Caco-2 (cell line): ENCODE measurements around the gene JAK1. TPM values are rescaled to one million over a fixed set of nuclear protein-coding genes. Genes with fewer than 3 reads are reported as not detected.

ENCODE experiments used
- BruUV-seq: library from RNA; stranded (reverse); fragments of 400-500 nt; replicated peaks from 2 replicates; lab custom pipeline; 2021; lab: Mats Ljungman, UMichigan
- CTCF ChIA-PET: fragments of 300-600 bp; sonication (Branson Sonifier 250); formaldehyde crosslinking; loops from one replicate; lab custom pipeline; 2022; ENCODE audit warnings: antibody characterized with exemption; lab: Charles Lee
- POLR2A ChIA-PET: fragments of 300-600 bp; sonication (Branson Sonifier 250); formaldehyde crosslinking; loops from one replicate; lab custom pipeline; 2022; ENCODE audit warnings: antibody characterized with exemption; lab: Charles Lee
- DNase-seq, 2 experiments: peaks; one replicate each; pipeline versions ENCODE4 v3.0.0 to v3.0.0-alpha.2; 2020 to 2022
- H3K27me3 ChIP-seq: replicated peaks from 2 replicates; pipeline ENCODE4 v1.6.0; 2011; ENCODE audit warnings: low read length; ENCODE audit not compliant: control insufficient read depth, insufficient read depth
- H3K36me3 ChIP-seq: 2 replicates; pipeline ENCODE4 v1.5.1; 2011; ENCODE audit warnings: low read length; ENCODE audit not compliant: control insufficient read depth, insufficient read depth
- H3K4me1 ChIP-seq: fragments of 250-450 bp; sonication (Bioruptor Pico); 2 replicates; pipeline ENCODE4 v1.5.1; 2020; ENCODE audit warnings: mild to moderate bottlenecking
- H3K4me3 ChIP-seq: 2 replicates; pipeline ENCODE4 v1.5.1; 2011; ENCODE audit warnings: low read depth, mild to moderate bottlenecking, control low read depth, low read length
- H3K9me3 ChIP-seq: fragments of 250-450 bp; sonication (Bioruptor Pico); 2 replicates; pipeline ENCODE4 v1.5.1; 2020; ENCODE audit warnings: mild to moderate bottlenecking, moderate library complexity
- H3K27ac Mint-ChIP-seq: one replicate; pipeline ENCODE4 v1.8.0; 2022; ENCODE audit warnings: mixed read lengths; ENCODE audit not compliant: unreplicated experiment
- H3K27me3 Mint-ChIP-seq: one replicate; pipeline ENCODE4 v1.8.0; 2022; ENCODE audit warnings: mixed read lengths; ENCODE audit not compliant: insufficient read depth, unreplicated experiment
- H3K36me3 Mint-ChIP-seq: one replicate; pipeline ENCODE4 v1.8.0; 2022; ENCODE audit warnings: mild to moderate bottlenecking, mixed read lengths; ENCODE audit not compliant: insufficient read depth, unreplicated experiment
- H3K4me1 Mint-ChIP-seq: one replicate; pipeline ENCODE4 v1.8.0; 2022; ENCODE audit warnings: low read depth, mixed read lengths; ENCODE audit not compliant: unreplicated experiment
- H3K4me3 Mint-ChIP-seq: one replicate; pipeline ENCODE4 v1.8.0; 2022; ENCODE audit warnings: mild to moderate bottlenecking, moderate library complexity, mixed read lengths; ENCODE audit not compliant: unreplicated experiment
- H3K9me3 Mint-ChIP-seq: one replicate; pipeline ENCODE4 v1.8.0; 2022; ENCODE audit warnings: mixed read lengths; ENCODE audit not compliant: unreplicated experiment
- intact Hi-C: fragments of 100-400 bp; cut with micrococcal nuclease; formaldehyde crosslinking; loops from one replicate; pipeline ENCODE4 v1.10.0; 2022; ENCODE audit not compliant: unreplicated experiment
- total RNA-seq: library from RNA; stranded (reverse); gene quantifications from 2 replicates; pipeline ENCODE4 v1.2.3, GENCODE V29; 2022
- TF ChIP-seq, protein P1 (sequence below), 2 experiments: fragments of 200-600 bp in 1 of 2; IDR thresholded peaks; 1 replicate in 1 of 2; 2 replicates in 1 of 2; pipeline versions ENCODE4 v1.5.1 to v1.8.0; 2011 to 2022; ENCODE audit warnings: antibody characterized with exemption in 1 of 2, control low read depth in 1 of 2, inconsistent platforms in 1 of 2, low read depth in 1 of 2, low read length in 1 of 2, mild to moderate bottlenecking in 1 of 2, moderate library complexity in 1 of 2; ENCODE audit not compliant: insufficient read depth in 1 of 2, severe bottlenecking in 1 of 2, unreplicated experiment in 1 of 2

JAK1 gene
- total RNA-seq, 1 experiment from 2014 or later = 35.5 TPM

DNA sequence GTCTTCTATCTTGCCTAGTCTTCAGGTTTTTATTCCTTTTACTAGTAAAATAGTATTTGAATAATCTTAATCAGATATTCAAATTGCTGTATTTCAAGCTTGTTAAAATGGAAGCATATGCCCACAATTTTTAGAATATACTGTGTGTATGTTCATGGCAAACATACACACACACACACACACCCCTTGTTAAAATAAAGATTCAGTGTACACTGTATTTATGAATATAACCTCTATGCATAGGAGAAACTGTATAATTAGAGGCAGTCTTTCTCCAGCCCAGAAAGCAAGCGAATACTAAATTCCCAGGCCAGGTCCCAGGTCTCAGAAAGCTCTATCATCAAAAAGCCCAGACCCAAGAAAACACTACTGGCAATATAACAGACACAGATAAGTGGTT is 57.8 kb downstream of the JAK1 start:
- no peak for DNase-seq
- TF ChIP-seq, protein P1, sequence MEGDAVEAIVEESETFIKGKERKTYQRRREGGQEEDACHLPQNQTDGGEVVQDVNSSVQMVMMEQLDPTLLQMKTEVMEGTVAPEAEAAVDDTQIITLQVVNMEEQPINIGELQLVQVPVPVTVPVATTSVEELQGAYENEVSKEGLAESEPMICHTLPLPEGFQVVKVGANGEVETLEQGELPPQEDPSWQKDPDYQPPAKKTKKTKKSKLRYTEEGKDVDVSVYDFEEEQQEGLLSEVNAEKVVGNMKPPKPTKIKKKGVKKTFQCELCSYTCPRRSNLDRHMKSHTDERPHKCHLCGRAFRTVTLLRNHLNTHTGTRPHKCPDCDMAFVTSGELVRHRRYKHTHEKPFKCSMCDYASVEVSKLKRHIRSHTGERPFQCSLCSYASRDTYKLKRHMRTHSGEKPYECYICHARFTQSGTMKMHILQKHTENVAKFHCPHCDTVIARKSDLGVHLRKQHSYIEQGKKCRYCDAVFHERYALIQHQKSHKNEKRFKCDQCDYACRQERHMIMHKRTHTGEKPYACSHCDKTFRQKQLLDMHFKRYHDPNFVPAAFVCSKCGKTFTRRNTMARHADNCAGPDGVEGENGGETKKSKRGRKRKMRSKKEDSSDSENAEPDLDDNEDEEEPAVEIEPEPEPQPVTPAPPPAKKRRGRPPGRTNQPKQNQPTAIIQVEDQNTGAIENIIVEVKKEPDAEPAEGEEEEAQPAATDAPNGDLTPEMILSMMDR (IDR thresholded peaks at IDR 0.05; ENCODE audit: insufficient read depth in 1 of 2, low read depth in 1 of 2, low read length in 1 of 2, severe bottlenecking in 1 of 2, unreplicated experiment in 1 of 2) = no peak
- H3K36me3 Mint-ChIP-seq = peaks cover 6% of the 10 kb centered on the region
- H3K9me3 Mint-ChIP-seq = no peaks in the 10 kb centered on the region
- H3K27ac Mint-ChIP-seq = no peak overlapping the region
- CTCF ChIA-PET = no interaction called here
- H3K4me1 Mint-ChIP-seq = peaks cover 24% of the 10 kb centered on the region
- Histone ChIP-seq H3K4me1 (peaks cover 18% of the 10 kb centered on the region; the same call in 1 of the 2 replicates), H3K9me3 (no peaks in the 10 kb centered on the region), H3K4me3 (no peak overlapping the region), H3K36me3 (no peaks in the 10 kb centered on the region), H3K27me3 (no peaks in the 10 kb centered on the region)
- POLR2A ChIA-PET = no interaction called here
- H3K4me3 Mint-ChIP-seq = no peak overlapping the region
- H3K27me3 Mint-ChIP-seq = no peaks in the 10 kb centered on the region
- intact Hi-C loops = no loop called here
- no TSS peak for BruUV-seq

DNA sequence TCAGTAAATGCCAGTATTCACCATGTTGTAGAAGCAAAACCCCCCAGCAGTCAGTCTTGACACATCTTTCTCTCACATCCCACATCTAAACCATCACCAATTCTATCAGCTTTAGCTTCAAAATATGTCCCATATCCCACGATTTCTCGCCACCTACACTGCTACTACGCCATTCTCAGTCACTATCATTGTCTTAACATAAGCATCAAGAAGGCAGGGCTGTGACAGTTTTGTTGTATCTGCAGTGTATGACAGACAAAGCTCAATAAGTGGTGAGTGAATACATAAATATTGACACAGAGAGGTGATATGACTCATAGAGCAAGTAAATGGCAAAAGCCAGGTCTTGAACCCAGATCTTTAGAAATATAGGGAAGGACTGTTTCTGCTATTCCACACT is 59.9 kb downstream of the JAK1 start:
- Histone ChIP-seq H3K9me3 (no peaks in the 10 kb centered on the region), H3K36me3 (no peaks in the 10 kb centered on the region), H3K4me1 (peaks cover 28% of the 10 kb centered on the region), H3K4me3 (no peak overlapping the region), H3K27me3 (no peaks in the 10 kb centered on the region)
- Mint-ChIP-seq H3K27me3 (no peaks in the 10 kb centered on the region), H3K9me3 (no peaks in the 10 kb centered on the region), H3K36me3 (peaks cover 6% of the 10 kb centered on the region), H3K4me1 (peaks cover 28% of the 10 kb centered on the region), H3K4me3 (no peak overlapping the region), H3K27ac (peak overlapping the region; percentile 72)
- TF ChIP-seq, protein P1 (IDR thresholded peaks at IDR 0.05; ENCODE audit: insufficient read depth in 1 of 2, low read depth in 1 of 2, low read length in 1 of 2, severe bottlenecking in 1 of 2, unreplicated experiment in 1 of 2) = no peak
- DNase-seq = no peak
- ChIA-PET CTCF (no interaction called here), POLR2A (no interaction called here)
- intact Hi-C loops = no loop called here
- BruUV-seq = no TSS peak

DNA sequence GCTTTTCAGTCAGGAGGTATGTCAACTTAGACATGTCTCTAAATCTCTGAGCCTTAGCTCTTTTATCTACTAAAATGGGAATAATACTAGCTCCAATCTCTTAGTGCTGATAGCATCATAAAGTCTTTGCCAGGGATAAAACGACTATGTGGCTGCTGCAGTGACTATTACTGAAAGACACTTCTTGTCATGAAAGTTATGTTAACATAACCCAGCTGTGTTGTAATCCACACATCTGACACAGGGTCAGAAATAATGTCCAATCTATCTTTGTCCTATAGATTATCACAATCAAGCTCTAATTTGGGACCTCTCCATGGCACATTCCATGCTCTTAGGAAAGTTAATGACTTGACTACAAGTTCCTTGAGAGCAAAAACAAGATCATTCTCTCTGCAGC is 62.8 kb downstream of the JAK1 start:
- Mint-ChIP-seq H3K4me1 (peaks cover 37% of the 10 kb centered on the region), H3K4me3 (no peak overlapping the region), H3K9me3 (no peaks in the 10 kb centered on the region), H3K27ac (no peak overlapping the region), H3K36me3 (peaks cover 6% of the 10 kb centered on the region), H3K27me3 (no peaks in the 10 kb centered on the region)
- BruUV-seq = no TSS peak
- ChIA-PET CTCF (no interaction called here), POLR2A (no interaction called here)
- Histone ChIP-seq H3K4me1 (peaks cover 48% of the 10 kb centered on the region), H3K36me3 (no peaks in the 10 kb centered on the region), H3K9me3 (no peaks in the 10 kb centered on the region), H3K4me3 (no peak overlapping the region), H3K27me3 (no peaks in the 10 kb centered on the region)
- DNase-seq = no peak
- intact Hi-C loops = no loop called here
- TF ChIP-seq, protein P1 (IDR thresholded peaks at IDR 0.05; ENCODE audit: insufficient read depth in 1 of 2, low read depth in 1 of 2, low read length in 1 of 2, severe bottlenecking in 1 of 2, unreplicated experiment in 1 of 2) = no peak
